ENCODE results near the gene CPLX1. TPM values are rescaled to one million over a fixed set of nuclear protein-coding genes. Genes with fewer than 3 reads are reported as not detected.

CPLX1 gene
- total RNA-seq, 1 donor from 2014 or later, result 4.8 TPM

DNA sequence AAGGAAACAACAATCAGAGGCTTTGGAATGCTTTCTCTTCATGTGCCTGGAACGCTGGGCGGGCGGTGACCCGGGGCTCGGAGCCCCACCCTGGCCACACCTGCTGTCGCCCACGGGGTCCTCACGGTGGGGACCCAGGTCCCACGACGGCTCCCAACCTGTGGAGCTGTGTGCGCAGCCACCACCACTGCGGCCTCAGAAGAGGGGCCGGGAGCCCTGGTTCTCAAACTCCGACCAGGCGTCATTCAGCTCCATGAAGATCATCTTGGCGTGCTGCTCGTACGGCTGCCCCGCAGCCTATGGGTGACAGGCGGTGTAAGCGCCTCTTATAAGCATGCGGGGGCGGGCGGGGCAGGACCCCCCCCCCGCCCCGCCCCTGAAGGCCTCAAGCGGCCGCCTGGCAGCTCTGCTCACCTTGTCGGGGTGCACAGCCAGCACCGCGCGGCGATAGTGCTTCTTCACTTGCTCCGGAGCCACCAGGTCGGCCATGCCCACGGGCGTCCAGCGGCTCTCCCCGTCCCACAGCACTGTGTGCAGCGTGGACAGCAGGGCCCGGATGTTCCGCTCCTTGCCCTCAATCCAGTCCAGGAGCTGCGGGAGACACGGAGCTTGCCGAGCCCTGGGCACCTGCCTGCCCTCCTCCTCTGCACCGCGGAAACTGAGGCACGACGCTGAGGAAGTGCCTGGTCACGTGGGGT lies 23.7 kb upstream of the CPLX1 start:
- intact Hi-C loops (cut with micrococcal nuclease), result no loop called here
- Histone ChIP-seq H3K27me3 (ENCODE audit: low read depth) (no peaks in the 10 kb centered on the region), H3K27ac (replicated peaks) (no peak overlapping the region), H3K4me3 (no peak overlapping the region), H3K36me3 (peaks cover 53% of the 10 kb centered on the region), H3K9me3 (replicated peaks) (no peaks in the 10 kb centered on the region), H3K4me1 (no peaks in the 10 kb centered on the region)
- no peak for DNase-seq
- TF ChIP-seq, protein P1, sequence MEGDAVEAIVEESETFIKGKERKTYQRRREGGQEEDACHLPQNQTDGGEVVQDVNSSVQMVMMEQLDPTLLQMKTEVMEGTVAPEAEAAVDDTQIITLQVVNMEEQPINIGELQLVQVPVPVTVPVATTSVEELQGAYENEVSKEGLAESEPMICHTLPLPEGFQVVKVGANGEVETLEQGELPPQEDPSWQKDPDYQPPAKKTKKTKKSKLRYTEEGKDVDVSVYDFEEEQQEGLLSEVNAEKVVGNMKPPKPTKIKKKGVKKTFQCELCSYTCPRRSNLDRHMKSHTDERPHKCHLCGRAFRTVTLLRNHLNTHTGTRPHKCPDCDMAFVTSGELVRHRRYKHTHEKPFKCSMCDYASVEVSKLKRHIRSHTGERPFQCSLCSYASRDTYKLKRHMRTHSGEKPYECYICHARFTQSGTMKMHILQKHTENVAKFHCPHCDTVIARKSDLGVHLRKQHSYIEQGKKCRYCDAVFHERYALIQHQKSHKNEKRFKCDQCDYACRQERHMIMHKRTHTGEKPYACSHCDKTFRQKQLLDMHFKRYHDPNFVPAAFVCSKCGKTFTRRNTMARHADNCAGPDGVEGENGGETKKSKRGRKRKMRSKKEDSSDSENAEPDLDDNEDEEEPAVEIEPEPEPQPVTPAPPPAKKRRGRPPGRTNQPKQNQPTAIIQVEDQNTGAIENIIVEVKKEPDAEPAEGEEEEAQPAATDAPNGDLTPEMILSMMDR (IDR thresholded peaks at IDR 0.05; ENCODE audit: borderline replicate concordance), result no peak

DNA sequence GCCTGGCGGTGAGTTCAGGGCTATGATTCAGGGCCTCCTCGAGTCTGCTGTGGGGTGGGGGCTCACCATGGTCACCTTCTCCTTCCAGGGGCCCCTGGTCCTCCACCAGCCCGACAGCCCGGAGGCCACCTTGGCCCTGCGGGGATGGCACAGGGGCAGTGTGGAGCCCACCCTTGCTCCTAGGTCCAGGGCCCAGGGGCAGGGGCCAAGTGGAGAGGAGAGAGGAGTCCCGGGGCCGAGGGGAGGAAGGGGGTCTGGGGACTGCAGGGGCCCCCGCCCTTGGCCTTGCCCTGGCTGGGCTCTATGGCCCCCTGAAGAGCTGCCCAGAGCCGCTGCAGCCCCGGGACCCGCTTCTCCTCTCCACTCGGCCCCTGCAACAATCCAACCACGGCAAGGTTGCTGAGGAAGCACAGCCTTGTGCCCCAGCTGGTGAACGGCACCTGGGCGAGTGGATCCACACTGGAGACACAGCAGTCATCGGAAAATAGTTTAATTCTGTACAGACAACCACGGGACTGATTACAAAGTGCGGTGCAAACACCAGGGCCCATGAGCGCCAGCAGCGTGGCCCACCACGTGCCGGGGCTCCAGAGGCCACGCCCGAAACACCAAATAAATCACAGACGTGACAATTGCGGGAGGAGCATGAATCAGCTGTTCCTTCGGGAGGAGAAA lies 23.0 kb upstream of the CPLX1 start:
- Histone ChIP-seq H3K9me3 (replicated peaks) (no peaks in the 10 kb centered on the region), H3K4me3 (no peak overlapping the region), H3K36me3 (peaks cover 49% of the 10 kb centered on the region), H3K4me1 (no peaks in the 10 kb centered on the region), H3K27ac (replicated peaks) (no peak overlapping the region), H3K27me3 (ENCODE audit: low read depth) (no peaks in the 10 kb centered on the region)
- TF ChIP-seq, protein P1 (IDR thresholded peaks at IDR 0.05; ENCODE audit: borderline replicate concordance), result no peak
- intact Hi-C loops (cut with micrococcal nuclease), result no loop called here
- DNase-seq, result no peak

DNA sequence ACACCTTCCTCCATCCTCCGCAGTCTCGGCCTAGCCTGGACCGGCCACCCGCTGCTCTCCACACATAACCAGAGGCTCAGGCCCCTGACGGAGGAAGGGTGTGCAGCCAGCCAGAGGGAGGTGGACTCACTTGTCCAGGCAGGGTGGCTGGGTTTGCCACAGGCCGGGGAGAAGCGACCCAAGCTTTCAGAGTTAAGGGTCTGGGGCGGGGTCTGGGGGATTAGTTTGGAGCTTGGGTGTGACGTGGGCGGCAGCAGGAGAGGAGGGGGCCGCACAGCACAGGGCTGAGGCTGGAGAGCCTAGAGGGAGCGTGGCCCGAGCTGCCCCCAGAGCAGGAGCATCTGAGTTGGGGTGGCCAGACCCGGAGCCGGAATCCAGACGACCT lies 22.4 kb upstream of the CPLX1 start:
- DNase-seq, result no peak
- peaks cover 49% of the 10 kb centered on the region for H3K36me3 ChIP-seq
- no peak overlapping the region for H3K4me3 ChIP-seq
- H3K9me3 ChIP-seq (replicated peaks), result no peaks in the 10 kb centered on the region
- H3K4me1 ChIP-seq, result no peaks in the 10 kb centered on the region
- intact Hi-C loops (cut with micrococcal nuclease), result no loop called here
- no peak overlapping the region for H3K27ac ChIP-seq (replicated peaks)
- TF ChIP-seq, protein P1 (IDR thresholded peaks at IDR 0.05; ENCODE audit: borderline replicate concordance), result no peak
- H3K27me3 ChIP-seq (ENCODE audit: low read depth), result no peaks in the 10 kb centered on the region

DNA sequence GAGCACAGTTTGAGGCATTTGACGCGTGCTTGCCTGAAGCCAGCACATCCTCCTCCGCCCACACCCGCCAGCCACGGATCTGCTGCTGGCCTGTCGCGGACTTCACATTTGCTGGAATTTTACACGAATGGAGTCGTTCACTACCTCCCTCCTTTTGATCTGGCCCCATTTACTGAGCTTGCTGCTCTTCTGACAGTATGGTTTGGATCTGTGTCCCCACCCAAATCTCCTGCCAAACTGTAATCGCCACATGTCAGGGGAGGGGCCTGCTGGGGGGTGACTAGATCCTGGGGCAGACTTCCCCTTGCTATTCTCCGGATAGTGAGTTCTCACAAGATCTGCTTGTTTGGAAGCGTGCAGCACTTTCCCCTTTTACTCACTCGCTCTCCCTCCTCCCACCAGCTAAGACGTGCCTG lies 19.9 kb upstream of the CPLX1 start:
- Histone ChIP-seq H3K27me3 (ENCODE audit: low read depth) (no peaks in the 10 kb centered on the region), H3K27ac (replicated peaks) (no peak overlapping the region), H3K4me3 (no peak overlapping the region), H3K36me3 (peaks cover 26% of the 10 kb centered on the region), H3K4me1 (no peaks in the 10 kb centered on the region), H3K9me3 (replicated peaks) (peaks cover 4% of the 10 kb centered on the region)
- no peak for DNase-seq
- TF ChIP-seq, protein P1 (IDR thresholded peaks at IDR 0.05; ENCODE audit: borderline replicate concordance), result no peak
- intact Hi-C loops (cut with micrococcal nuclease), result no loop called here

DNA sequence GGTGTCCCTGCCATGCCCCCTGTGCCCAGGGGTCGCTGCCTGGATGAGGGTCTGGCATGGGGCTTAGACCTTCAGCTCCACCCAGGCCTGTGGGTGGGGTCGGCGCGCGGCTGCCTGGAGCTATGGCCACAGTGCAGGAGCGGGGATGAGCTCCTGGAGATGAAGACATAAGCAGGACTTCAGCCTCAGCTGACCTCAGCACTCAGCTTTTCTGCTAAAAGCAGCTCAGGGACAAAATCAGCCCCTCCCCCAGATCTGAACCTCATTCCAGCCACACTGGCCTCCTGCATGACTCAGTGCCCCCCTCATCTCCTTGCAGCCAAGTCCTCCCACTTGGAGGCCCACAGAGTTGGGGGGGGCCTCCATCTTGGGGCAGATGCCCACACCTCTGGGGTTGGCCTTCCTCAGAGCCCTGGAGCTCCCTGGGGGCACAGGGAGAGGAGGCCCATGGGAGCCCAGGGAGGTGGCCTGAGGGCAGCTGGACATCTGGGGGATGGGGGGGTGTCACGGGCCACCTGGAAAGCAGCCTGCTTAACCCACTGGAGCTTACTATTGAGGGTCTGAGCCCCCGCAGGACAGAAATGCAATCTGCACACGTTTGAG lies 19.4 kb upstream of the CPLX1 start:
- TF ChIP-seq, protein P1 (IDR thresholded peaks at IDR 0.05; ENCODE audit: borderline replicate concordance), result no peak
- peaks cover 4% of the 10 kb centered on the region for H3K9me3 ChIP-seq (replicated peaks)
- intact Hi-C loops (cut with micrococcal nuclease), result no loop called here
- H3K27ac ChIP-seq (replicated peaks), result no peak overlapping the region
- H3K4me3 ChIP-seq, result no peak overlapping the region
- peaks cover 21% of the 10 kb centered on the region for H3K36me3 ChIP-seq
- H3K27me3 ChIP-seq (ENCODE audit: low read depth), result no peaks in the 10 kb centered on the region
- H3K4me1 ChIP-seq, result no peaks in the 10 kb centered on the region
- DNase-seq, result no peak

All from left ventricle myocardium inferior (tissue), 1 donor.